Suppressor macrophage treated with lipopolysaccharide for 1 hour (primary cell): ENCODE measurements around the gene ASB11.
"Not testable (repeated sequence)": the region's sequence is repeated elsewhere in the genome, so short reads cannot be mapped to it uniquely, and the experiment has no call there.

ENCODE experiments used
- DNase-seq, 3 donors: peaks; one replicate each; pipeline ENCODE4 v3.0.0-alpha.2; 2020 to 2022

The ASB11 gene

GRCh38 chrX:15315509-15315908 is at the start of gene ASB11:
ASB11 (minus strand) TSS chrX:15315640; CDS start chrX:15315605, 35 bp downstream.
- DNase-seq: no peak

GRCh38 chrX:15359701-15360100 is 44.3 kb upstream of the ASB11 start:
- DNase-seq: no peak

- DNase-seq: no peak
Observed at GRCh38 chrX:15358533-15358932, 43.1 kb upstream of the ASB11 start.

GRCh38 chrX:15356444-15356843 is 41.0 kb upstream of the ASB11 start:
- DNase-seq: peak; percentile 25 to 74 (median 68)

GRCh38 chrX:15350329-15350996 is 35.0 kb upstream of the ASB11 start:
- DNase-seq: peak in 1 of 3 donors; percentile 7

GRCh38 chrX:15349046-15349445 is 33.6 kb upstream of the ASB11 start:
- peak; percentile 58 to 74 (median 67) for DNase-seq

GRCh38 chrX:15345976-15346375 is 30.5 kb upstream of the ASB11 start:
- DNase-seq: no peak

GRCh38 chrX:15344106-15344505 is 28.7 kb upstream of the ASB11 start:
- DNase-seq: no peak

- peak in 1 of 3 donors; percentile 46 for DNase-seq
Observed at GRCh38 chrX:15343075-15343476, 27.6 kb upstream of the ASB11 start.

- DNase-seq: no peak
Observed at GRCh38 chrX:15340867-15341266, 25.4 kb upstream of the ASB11 start.

- peak; percentile 81 to 90 (median 82) for DNase-seq
Observed at GRCh38 chrX:15336023-15336413, 20.6 kb upstream of the ASB11 start.

GRCh38 chrX:15335135-15336022 is 19.9 kb upstream of the ASB11 start, which contains the start of gene PIGA:
PIGA (minus strand) TSS chrX:15335523; CDS start chrX:15331930, 3,593 bp downstream.
- peak; percentile 95 to 96 (median 96) for DNase-seq

- DNase-seq: peak; percentile 16 to 61 (median 53)
Observed at GRCh38 chrX:15334561-15334960, 19.1 kb upstream of the ASB11 start.

GRCh38 chrX:15328821-15329220 is 13.4 kb upstream of the ASB11 start:
- no peak for DNase-seq

GRCh38 chrX:15328131-15328530 is 12.7 kb upstream of the ASB11 start:
- no peak for DNase-seq

GRCh38 chrX:15322472-15322871 is 7.0 kb upstream of the ASB11 start:
- no peak for DNase-seq

- DNase-seq: no peak
Observed at GRCh38 chrX:15322072-15322471, 6.6 kb upstream of the ASB11 start.

- DNase-seq: peak; percentile 72 to 80 (median 79)
Observed at GRCh38 chrX:15321447-15321846, 6.0 kb upstream of the ASB11 start.

GRCh38 chrX:15320297-15320696 is 4.9 kb upstream of the ASB11 start:
- no peak for DNase-seq

- DNase-seq: no peak
Observed at GRCh38 chrX:15319075-15319474, 3.6 kb upstream of the ASB11 start.

GRCh38 chrX:15314472-15314871 is 968 bp downstream of the ASB11 start:
- DNase-seq: peak in 1 of 3 donors; percentile 27

GRCh38 chrX:15311119-15311518 is 4.3 kb downstream of the ASB11 start:
- DNase-seq: no peak

GRCh38 chrX:15310117-15310516 is 5.3 kb downstream of the ASB11 start:
- DNase-seq: no peak

GRCh38 chrX:15305899-15306298 is 9.5 kb downstream of the ASB11 start:
- not testable (repeated sequence) for DNase-seq
